ENCODE measurements around the gene GPATCH8. TPM values are rescaled to one million over a fixed set of nuclear protein-coding genes. Genes with fewer than 3 reads are reported as not detected.

GPATCH8 gene
- total RNA-seq, 2 donors from 2014 or later: 63.4 to 79.6 TPM

GRCh38 chr17:44465276-44465675, 37.9 kb downstream of the GPATCH8 start:
- H3K9me3 ChIP-seq (ENCODE audit: control insufficient read depth, low read length, poor library complexity, severe bottlenecking): no peaks in the 10 kb centered on the region
- no peaks in the 10 kb centered on the region for H3K27me3 Mint-ChIP-seq
- peaks cover 2% of the 10 kb centered on the region for H3K36me3 Mint-ChIP-seq (ENCODE audit: low read depth)
- ATAC-seq: no peak
- no peak overlapping the region for H3K4me3 Mint-ChIP-seq
- no peak for DNase-seq
- H3K27ac Mint-ChIP-seq: no peak overlapping the region
- peaks cover 27% of the 10 kb centered on the region for H3K4me1 Mint-ChIP-seq

- peaks cover 24% of the 10 kb centered on the region for H3K4me1 Mint-ChIP-seq
- no peak for DNase-seq
- no peak overlapping the region for H3K4me3 Mint-ChIP-seq
- H3K27ac Mint-ChIP-seq: peak overlapping the region; percentile 75
- no peaks in the 10 kb centered on the region for H3K9me3 ChIP-seq (ENCODE audit: control insufficient read depth, low read length, poor library complexity, severe bottlenecking)
- peaks cover 2% of the 10 kb centered on the region for H3K36me3 Mint-ChIP-seq (ENCODE audit: low read depth)
- ATAC-seq: no peak
- H3K27me3 Mint-ChIP-seq: no peaks in the 10 kb centered on the region
Measured at GRCh38 chr17:44464037-44464436, 39.2 kb downstream of the GPATCH8 start.

- DNase-seq (no peak), ATAC-seq (no peak)
- H3K27ac Mint-ChIP-seq: no peak overlapping the region
- H3K9me3 ChIP-seq (ENCODE audit: control insufficient read depth, low read length, poor library complexity, severe bottlenecking): no peaks in the 10 kb centered on the region
- H3K4me3 Mint-ChIP-seq: no peak overlapping the region
- H3K36me3 Mint-ChIP-seq (ENCODE audit: low read depth): no peaks in the 10 kb centered on the region
- H3K4me1 Mint-ChIP-seq: peaks cover 21% of the 10 kb centered on the region
- no peaks in the 10 kb centered on the region for H3K27me3 Mint-ChIP-seq
Measured at GRCh38 chr17:44451832-44452231, 51.4 kb downstream of the GPATCH8 start.

- H3K36me3 Mint-ChIP-seq (ENCODE audit: low read depth): no peaks in the 10 kb centered on the region
- peaks cover 21% of the 10 kb centered on the region for H3K4me1 Mint-ChIP-seq
- H3K9me3 ChIP-seq (ENCODE audit: control insufficient read depth, low read length, poor library complexity, severe bottlenecking): no peaks in the 10 kb centered on the region
- no peak for ATAC-seq
- H3K4me3 Mint-ChIP-seq: no peak overlapping the region
- no peak overlapping the region for H3K27ac Mint-ChIP-seq
- DNase-seq: no peak
- H3K27me3 Mint-ChIP-seq: no peaks in the 10 kb centered on the region
Measured at GRCh38 chr17:44451016-44451627, 52.1 kb downstream of the GPATCH8 start.

- Mint-ChIP-seq H3K36me3 (ENCODE audit: low read depth) (no peaks in the 10 kb centered on the region), H3K4me1 (peaks cover 21% of the 10 kb centered on the region), H3K27me3 (no peaks in the 10 kb centered on the region), H3K27ac (no peak overlapping the region), H3K4me3 (no peak overlapping the region)
- DNase-seq (no peak), ATAC-seq (no peak)
- no peaks in the 10 kb centered on the region for H3K9me3 ChIP-seq (ENCODE audit: control insufficient read depth, low read length, poor library complexity, severe bottlenecking)
Measured at GRCh38 chr17:44448412-44448811, 54.8 kb downstream of the GPATCH8 start.

GRCh38 chr17:44444735-44445105, 58.5 kb downstream of the GPATCH8 start:
- H3K9me3 ChIP-seq (ENCODE audit: control insufficient read depth, low read length, poor library complexity, severe bottlenecking): no peaks in the 10 kb centered on the region
- DNase-seq: no peak
- Mint-ChIP-seq H3K4me1 (peaks cover 7% of the 10 kb centered on the region), H3K36me3 (ENCODE audit: low read depth) (no peaks in the 10 kb centered on the region), H3K4me3 (no peak overlapping the region), H3K27ac (no peak overlapping the region), H3K27me3 (no peaks in the 10 kb centered on the region)
- no peak for ATAC-seq

- DNase-seq (no peak), ATAC-seq (no peak)
- Mint-ChIP-seq H3K4me1 (peaks cover 19% of the 10 kb centered on the region), H3K27ac (no peak overlapping the region), H3K4me3 (no peak overlapping the region), H3K27me3 (no peaks in the 10 kb centered on the region), H3K36me3 (ENCODE audit: low read depth) (no peaks in the 10 kb centered on the region)
- no peaks in the 10 kb centered on the region for H3K9me3 ChIP-seq (ENCODE audit: control insufficient read depth, low read length, poor library complexity, severe bottlenecking)
Measured at GRCh38 chr17:44442806-44443205, 60.4 kb downstream of the GPATCH8 start.

- no peak for DNase-seq
- no peak overlapping the region for H3K4me3 Mint-ChIP-seq
- peaks cover 14% of the 10 kb centered on the region for H3K4me1 Mint-ChIP-seq
- no peaks in the 10 kb centered on the region for H3K9me3 ChIP-seq (ENCODE audit: control insufficient read depth, low read length, poor library complexity, severe bottlenecking)
- H3K36me3 Mint-ChIP-seq (ENCODE audit: low read depth): no peaks in the 10 kb centered on the region
- peak overlapping the region; percentile 76 for H3K27ac Mint-ChIP-seq
- H3K27me3 Mint-ChIP-seq: no peaks in the 10 kb centered on the region
- ATAC-seq: no peak
Measured at GRCh38 chr17:44439168-44439567, 64.0 kb downstream of the GPATCH8 start.

- no peaks in the 10 kb centered on the region for H3K27me3 Mint-ChIP-seq
- H3K4me1 Mint-ChIP-seq: peaks cover 16% of the 10 kb centered on the region
- H3K36me3 Mint-ChIP-seq (ENCODE audit: low read depth): peaks cover 2% of the 10 kb centered on the region
- no peaks in the 10 kb centered on the region for H3K9me3 ChIP-seq (ENCODE audit: control insufficient read depth, low read length, poor library complexity, severe bottlenecking)
- H3K4me3 Mint-ChIP-seq: no peak overlapping the region
- no peak for DNase-seq
- ATAC-seq: no peak
- peak overlapping the region; percentile 76 for H3K27ac Mint-ChIP-seq
Measured at GRCh38 chr17:44438636-44439035, 64.6 kb downstream of the GPATCH8 start.

GRCh38 chr17:44436336-44436735, 66.9 kb downstream of the GPATCH8 start:
- no peak overlapping the region for H3K27ac Mint-ChIP-seq
- H3K9me3 ChIP-seq (ENCODE audit: control insufficient read depth, low read length, poor library complexity, severe bottlenecking): no peaks in the 10 kb centered on the region
- peaks cover 16% of the 10 kb centered on the region for H3K36me3 Mint-ChIP-seq (ENCODE audit: low read depth)
- ATAC-seq: no peak
- H3K4me1 Mint-ChIP-seq: peaks cover 28% of the 10 kb centered on the region
- no peak overlapping the region for H3K4me3 Mint-ChIP-seq
- no peak for DNase-seq
- no peaks in the 10 kb centered on the region for H3K27me3 Mint-ChIP-seq

GRCh38 chr17:44432254-44433157, 70.7 kb downstream of the GPATCH8 start:
- no peak overlapping the region for H3K4me3 Mint-ChIP-seq
- H3K27ac Mint-ChIP-seq: no peak overlapping the region
- H3K4me1 Mint-ChIP-seq: peaks cover 14% of the 10 kb centered on the region
- H3K36me3 Mint-ChIP-seq (ENCODE audit: low read depth): peaks cover 16% of the 10 kb centered on the region
- ATAC-seq (no peak), DNase-seq (no peak)
- H3K9me3 ChIP-seq (ENCODE audit: control insufficient read depth, low read length, poor library complexity, severe bottlenecking): no peaks in the 10 kb centered on the region
- H3K27me3 Mint-ChIP-seq: no peaks in the 10 kb centered on the region

GRCh38 chr17:44424828-44425461, 78.3 kb downstream of the GPATCH8 start:
- DNase-seq (no peak), ATAC-seq (no peak)
- Mint-ChIP-seq H3K36me3 (ENCODE audit: low read depth) (no peaks in the 10 kb centered on the region), H3K4me1 (peaks cover 9% of the 10 kb centered on the region), H3K4me3 (no peak overlapping the region), H3K27me3 (no peaks in the 10 kb centered on the region), H3K27ac (no peak overlapping the region)
- H3K9me3 ChIP-seq (ENCODE audit: control insufficient read depth, low read length, poor library complexity, severe bottlenecking): no peaks in the 10 kb centered on the region

GRCh38 chr17:44417553-44417952, 85.7 kb downstream of the GPATCH8 start:
- Mint-ChIP-seq H3K27me3 (no peaks in the 10 kb centered on the region), H3K4me1 (peaks cover 5% of the 10 kb centered on the region), H3K4me3 (no peak overlapping the region), H3K36me3 (ENCODE audit: low read depth) (peaks cover 3% of the 10 kb centered on the region), H3K27ac (no peak overlapping the region)
- no peak for DNase-seq
- no peak for ATAC-seq
- no peaks in the 10 kb centered on the region for H3K9me3 ChIP-seq (ENCODE audit: control insufficient read depth, low read length, poor library complexity, severe bottlenecking)
